LNCAP (cell line): ENCODE data around the gene C5orf15.

Source experiments
- TF ChIP-seq, protein P1 (sequence below): fragments of 450-650 bp; IDR thresholded peaks from 2 replicates; pipeline ENCODE4 v1.5.1; 2017; ENCODE audit warnings: mild to moderate bottlenecking

The C5orf15 gene

DNA sequence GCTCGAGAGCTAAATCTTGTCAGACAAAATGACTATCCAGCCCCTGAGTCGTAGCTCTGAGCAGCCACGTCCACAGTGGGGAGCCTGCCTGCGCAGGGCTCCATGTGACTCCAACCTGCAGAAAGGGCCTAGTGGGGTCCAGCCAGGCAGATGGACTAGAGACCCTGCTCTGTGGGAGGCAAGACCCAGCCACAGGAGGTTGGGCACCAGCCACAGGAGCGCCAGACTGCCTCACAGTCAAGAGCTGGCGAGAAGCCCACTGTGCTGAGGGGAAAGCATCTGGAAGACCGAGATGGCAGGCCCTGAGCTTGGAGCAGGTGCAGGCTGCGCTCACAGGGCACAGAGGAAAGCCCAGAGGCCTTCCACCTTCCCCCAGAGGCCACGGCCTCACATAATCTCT lies 61.4 kb downstream of the C5orf15 start:
- TF ChIP-seq, protein P1, sequence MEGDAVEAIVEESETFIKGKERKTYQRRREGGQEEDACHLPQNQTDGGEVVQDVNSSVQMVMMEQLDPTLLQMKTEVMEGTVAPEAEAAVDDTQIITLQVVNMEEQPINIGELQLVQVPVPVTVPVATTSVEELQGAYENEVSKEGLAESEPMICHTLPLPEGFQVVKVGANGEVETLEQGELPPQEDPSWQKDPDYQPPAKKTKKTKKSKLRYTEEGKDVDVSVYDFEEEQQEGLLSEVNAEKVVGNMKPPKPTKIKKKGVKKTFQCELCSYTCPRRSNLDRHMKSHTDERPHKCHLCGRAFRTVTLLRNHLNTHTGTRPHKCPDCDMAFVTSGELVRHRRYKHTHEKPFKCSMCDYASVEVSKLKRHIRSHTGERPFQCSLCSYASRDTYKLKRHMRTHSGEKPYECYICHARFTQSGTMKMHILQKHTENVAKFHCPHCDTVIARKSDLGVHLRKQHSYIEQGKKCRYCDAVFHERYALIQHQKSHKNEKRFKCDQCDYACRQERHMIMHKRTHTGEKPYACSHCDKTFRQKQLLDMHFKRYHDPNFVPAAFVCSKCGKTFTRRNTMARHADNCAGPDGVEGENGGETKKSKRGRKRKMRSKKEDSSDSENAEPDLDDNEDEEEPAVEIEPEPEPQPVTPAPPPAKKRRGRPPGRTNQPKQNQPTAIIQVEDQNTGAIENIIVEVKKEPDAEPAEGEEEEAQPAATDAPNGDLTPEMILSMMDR: no peak

DNA sequence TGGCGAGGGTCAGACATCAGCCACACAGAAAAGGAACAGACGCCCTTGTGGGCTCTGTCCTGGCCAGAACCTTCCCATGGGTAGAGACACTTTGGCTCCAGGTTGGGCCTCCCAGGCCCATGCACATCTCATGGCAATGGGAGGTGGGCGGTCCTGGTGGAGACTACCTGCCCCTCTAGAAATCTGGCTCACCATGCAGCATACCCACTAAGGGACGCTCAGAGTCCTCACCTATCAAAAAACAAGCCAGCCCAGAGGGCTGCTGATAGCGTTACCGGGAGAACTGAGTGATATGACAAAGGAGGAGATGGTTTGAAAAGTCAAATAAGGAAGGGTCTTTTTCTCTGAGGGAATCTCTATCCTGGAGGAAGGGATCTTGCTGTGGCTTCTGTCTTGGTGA lies 62.1 kb downstream of the C5orf15 start:
- TF ChIP-seq, protein P1: no peak
